Stimulated activated CD4-positive, alpha-beta T cell treated with anti-CD3 and anti-CD28 coated beads, Interleukin-4, amount 100 ng/mL, for 4 hours (primary cell): ENCODE results near the gene SLC18A3.

Experiments
- DNase-seq, 2 experiments: peaks; one replicate each; pipeline ENCODE4 v3.0.0-alpha.2; 2020

SLC18A3 gene

DNA sequence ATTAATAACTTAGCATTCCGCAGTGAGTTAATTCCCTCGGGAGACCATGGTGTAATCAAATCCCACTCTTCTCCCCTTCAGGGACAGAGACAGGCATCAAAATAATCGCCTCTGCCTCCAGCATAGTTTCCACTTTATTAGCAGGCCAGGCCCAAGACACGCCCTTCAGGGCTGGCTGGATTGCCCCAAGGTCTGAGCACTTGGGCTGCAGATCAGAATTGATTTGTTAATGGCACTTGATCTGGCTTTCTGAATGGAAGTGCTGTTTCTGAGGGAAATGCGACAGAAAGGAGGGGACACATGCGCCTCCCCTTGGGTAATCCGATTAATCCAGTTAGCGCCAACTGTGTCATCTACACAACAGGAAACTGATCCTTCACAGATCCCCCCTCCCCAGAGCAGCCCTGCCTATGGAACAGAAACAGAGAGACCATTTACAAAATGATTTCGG, 19.3 kb downstream of the SLC18A3 start:
- DNase-seq, result no peak

DNA sequence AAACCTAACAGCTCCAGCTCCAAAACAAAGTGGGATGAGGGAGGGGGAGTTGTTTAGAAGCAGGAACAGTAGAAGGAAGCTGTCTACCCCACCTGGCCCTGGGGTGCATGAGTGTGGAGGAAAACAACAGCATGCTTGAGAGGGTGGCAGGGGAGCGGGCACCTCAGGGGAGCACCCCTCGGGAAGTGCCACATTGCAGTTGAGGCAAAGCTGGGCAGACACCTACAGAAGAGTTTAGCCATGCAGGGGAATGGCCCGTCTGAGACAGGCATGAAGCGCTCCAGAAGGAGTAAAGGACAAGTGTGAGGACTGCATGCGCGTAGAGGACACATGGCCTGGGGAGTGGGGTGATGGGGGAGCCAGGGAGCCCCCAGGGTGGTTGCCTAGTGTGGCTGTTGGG, 21.9 kb downstream of the SLC18A3 start:
- no peak for DNase-seq

DNA sequence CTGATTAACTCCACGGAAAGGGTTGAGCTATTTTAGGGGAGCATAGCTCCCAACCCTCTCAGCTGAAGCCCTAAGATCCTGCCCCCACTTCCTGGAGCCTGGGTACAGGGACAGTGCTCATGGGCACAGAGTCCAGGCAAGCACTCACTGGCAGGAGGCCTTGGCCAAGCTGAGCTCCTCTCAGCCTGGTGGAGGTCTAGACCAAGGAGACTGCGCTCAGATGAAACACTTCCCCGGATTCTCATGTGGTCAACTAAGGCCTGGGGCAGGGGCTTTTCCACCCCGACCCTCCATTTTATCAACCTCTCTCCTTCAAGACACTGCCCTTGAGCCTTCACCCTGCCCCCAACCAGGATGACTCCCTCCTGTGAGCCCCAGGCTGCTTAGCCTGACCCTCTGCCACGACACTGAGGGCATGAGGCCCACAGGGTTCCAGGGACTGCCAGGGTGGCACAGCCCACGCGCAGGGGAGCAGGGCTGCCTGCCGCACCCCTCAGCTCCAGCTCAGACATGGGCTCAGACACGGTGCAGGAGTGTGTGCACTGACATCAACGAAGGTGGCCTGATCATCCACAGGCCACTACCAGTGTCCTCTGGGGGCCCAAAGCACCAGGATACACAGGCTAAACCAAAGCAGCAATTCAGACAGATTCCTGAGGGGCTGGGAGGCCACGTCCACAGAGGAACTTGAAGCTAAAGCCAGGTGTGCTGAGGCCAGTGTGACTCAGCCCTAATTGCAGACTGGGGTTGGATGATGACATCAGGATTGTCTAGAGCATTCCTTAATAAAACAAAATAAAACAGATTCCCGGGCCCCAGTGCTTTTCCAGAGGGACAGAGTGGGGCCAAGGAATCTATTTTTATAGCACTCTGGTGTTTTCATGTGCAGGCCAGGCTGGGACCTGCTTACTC, 22.6 kb downstream of the SLC18A3 start:
- no peak for DNase-seq

DNA sequence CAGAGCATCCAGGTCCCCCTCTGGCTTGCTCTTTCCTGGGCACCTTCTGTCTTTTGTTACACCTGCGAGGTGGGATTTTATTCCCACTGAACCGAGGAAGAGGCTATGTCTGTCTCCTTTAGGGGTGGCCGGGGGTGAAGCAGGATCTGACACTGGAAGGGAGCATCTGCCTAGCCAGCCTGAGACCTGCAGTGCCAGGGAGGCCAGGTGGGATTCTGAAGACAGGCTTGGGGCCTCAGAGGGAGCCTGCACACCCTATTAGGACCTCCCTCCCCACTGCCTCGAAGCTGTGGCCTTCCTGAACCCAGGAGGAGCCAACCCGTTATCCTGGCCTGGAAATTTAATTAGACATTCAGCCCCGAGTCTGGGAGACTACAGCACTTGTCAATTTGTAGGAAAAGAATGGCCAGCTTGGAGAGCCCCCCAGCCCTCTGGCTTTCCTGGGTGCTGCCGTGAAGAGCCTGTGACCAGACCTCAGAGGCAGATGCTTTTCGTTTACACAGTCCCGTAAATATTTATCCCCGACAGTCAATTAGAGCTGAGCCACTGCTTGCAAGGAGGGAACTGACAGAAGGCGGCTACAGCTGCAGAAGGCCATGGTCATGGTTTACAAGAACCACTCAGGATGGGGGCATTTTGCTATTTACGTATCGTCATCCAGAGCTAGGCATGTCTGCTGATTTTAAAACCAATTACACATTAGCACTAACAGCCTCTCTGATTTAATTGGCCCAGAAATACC, 23.4 kb downstream of the SLC18A3 start:
- DNase-seq, result no peak

DNA sequence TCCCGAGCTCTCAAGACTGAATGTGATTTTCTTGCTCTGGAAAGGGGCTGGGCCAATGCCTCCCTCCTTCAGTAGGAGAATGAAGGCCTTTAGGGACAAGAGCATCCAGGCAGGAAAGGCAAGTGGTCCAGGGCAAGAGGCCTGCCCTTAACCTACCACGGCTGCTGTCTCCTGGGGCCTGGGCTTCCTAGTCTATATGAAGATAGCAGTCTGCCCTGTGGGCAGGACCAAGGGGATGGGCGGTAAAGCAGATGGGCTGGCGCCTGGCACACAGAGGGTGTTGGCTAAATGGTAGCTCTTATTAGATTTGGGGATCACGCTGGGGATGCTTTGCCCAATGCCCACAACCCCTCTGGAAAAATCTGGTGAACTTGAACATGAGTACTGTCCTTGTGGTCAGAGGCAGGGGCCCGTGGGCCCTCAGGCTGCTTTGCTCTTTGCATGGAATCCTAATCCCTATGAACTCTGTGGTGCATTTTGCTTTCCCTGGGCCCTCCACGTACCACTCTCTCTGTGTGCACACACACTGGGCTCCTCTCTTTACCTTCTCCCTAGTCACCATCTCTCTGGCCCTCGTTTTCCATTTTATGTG, 24.1 kb downstream of the SLC18A3 start:
- no peak for DNase-seq

DNA sequence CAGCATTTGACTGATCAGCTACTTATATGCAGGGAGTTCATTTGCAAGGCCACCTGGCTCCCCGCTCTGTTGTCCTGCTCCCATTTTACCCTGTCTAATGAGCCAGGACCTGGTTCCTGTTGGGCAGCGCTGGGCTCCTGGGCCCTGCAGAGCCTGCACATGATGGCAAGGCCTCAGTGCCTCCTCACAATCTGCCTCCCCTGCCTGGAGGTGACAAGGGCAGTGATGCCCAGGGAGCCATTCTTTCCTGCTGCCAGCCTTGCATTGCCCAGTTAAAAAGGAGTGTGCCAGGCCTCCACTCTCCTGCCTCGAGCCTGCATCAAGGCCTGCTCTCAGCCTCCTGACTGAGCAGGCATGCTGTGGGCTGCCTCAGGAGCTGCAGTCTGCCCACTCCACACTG, 32.2 kb downstream of the SLC18A3 start:
- DNase-seq, result no peak

DNA sequence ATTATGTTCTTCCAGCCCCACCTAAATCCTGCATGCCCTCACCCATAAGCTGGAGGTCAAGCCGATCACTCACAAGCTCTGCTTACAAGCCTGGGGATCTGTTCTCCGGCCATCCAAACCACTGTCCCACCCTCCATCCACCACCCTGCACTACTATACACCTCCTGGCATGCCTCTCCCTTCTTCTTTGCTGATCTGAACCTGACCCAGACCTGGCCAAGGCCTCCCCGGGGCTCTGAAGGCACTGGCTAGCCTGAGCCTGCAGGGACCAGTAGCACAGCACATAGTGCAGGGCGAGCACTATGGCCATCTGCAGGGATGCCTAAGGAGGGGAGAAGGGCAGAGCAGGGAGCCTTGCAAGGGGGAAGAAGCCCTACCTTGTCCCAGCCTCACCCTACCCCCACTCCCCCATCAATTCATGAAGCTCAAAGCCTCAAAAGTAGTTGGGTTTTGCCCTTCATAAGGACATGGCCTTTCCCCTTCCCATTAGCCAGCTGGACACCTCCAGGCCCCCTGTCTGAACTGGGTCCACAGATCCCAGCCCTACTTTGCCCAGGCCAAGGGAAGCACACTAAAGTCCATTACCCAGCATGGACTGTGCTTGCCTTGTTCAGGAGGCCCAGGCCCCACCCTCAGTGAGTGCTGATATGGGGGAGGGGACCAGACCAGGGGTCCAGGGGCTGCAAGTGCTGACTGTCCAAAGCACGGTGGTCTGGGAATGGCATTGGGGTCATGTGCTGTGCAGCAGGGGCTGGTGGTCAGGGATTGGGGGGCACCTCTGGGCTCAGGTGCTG, 33.3 kb downstream of the SLC18A3 start:
- no peak for DNase-seq

DNA sequence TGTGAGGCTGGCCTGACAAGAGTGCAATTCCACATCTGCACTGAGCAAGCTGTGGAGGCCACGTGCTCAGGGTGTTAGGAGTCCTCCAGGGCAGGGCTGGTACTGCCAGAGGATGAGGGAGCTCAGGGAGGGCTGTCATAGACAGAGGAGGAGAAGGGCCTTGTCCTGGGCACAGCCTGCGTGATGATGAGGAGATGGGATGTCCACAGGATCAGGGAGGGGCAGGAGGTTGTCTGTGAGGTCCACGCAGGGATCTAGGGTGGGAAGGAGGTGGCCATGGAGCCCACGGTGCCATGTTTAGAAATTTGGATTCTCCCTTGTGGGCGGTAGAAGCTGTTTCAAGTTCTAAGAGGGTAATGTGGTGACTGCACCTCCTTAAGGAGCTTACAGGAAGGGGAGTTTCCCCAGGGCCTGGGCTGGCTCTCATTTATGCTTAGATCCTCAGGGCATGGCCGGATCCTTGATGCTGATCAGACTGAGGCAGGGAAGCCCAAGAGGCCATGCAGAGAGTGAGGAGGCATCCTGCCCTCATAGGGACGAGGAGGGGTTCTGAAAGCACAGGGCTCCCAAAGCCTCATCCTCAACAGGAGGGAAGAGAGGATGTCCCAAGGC, 34.0 kb downstream of the SLC18A3 start:
- no peak for DNase-seq

DNA sequence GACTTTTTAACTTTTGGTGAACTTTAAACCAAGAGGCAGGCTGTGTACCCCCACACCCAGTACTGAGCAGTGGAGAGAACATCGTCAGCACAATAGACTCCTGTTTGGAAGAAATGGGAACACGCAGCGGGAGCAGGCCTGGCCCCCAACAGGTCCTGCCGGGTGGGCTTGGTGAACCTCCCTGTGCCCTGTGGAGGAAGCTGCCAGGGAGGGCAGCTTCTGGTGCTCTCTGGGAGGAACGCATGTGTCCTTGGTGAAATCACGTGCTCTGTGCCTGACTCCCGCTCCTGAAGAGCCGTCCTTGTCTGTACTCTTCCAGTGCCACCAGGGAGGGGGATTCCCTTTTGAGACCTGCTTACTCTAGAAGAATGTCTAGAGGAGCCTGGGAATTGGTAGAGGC, 35.3 kb downstream of the SLC18A3 start:
- no peak for DNase-seq

DNA sequence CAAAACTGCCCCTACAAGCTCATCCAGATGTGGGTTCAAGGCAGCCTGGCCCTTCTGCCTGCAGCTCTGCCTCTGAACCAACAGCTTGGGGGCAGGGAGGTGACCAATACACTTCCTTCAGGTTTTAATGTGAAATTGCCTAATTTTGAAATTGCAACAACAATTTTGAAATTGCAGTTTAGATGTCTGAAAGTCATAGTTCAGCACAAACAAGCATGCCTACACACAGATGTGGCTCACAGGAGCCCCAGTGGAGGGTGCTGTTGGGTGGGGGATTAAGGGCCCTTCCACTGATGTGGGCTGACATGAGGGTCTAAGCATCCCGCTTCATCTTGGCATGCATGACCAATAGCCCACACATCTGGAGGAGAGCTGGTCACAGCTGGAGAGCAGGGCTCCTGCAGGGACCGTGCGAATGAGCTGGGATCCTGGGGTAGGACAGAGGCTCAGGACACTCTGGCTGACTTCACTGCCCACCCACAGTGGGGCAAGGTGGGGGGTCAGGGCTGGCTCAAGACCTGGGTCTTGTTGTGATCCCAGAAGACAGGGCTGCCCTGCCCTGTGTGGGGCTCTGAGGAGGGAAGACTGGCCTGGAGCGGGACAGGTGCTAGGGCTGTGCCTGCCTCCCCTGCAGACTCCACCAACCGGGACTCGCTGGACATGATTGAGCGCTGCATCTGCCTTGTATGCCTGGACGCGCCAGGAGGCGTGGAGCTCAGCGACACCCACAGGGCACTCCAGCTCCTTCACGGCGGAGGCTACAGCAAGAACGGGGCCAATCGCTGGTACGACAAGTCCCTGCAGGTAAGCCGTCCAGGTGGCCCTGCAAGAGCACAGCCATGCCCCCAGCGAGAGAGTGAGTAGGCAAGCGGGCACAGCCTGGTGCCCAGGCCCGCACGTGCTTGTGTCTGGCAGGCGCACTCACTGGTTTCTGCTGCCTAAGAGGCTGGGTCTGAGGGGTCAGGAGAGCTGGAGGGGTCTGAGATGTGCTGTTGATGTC, 36.1 kb downstream of the SLC18A3 start:
- DNase-seq, result no peak

DNA sequence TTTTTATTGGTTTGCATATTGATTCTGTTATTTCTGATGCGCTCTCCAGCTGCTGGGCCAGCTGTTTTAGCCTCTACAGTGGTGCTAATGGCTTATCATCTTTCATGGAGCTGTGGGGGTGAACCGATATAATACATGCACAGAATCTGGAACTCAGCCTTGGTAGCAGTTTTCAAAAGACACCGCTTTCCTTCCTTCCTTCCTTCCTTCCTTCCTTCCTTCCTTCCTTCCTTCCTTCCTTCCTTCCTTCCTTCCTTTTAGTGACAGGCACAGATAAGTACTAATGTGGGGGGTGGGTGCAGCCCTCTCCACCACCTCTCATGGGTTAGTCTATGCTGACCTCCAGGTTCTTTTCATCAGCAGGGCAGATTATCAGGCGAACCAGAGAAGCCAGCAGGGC, 37.4 kb downstream of the SLC18A3 start:
- no peak for DNase-seq

DNA sequence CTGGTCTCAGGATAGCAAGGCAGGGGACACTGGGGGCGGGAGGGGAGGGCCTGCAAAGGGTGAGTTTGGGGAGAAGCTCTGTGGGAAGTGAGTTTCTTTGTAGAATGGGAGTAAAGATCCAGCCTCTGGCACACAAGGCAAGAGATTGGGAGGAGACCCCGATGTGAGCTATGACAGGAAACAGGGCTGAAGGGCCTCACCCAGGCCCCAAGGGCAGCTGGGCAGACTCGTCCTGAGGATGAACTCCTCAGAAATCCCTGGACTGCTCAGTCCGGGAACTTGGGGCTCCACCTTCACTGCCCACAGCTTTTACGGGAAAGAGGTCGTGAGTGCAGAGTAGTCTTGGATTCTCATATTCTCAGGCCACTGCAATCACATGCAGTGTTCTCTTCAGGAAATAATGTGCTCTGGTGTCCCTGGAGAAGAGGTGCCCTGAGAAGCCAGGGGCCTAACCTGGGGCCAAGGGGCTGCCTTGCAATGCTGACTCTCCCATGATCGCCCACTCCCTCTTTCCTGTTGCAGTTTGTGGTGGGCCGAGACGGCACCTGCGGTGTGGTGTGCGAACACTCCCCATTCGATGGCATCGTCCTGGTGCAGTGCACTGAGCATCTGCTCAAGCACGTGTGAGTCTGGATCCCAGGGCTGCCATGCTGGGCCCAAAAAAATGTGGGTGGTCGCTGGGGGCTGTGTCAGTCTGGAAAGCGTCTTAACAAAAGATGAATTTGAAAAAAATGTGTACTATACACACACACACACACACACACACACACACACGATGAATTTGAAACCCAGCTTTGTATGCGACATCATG, 38.1 kb downstream of the SLC18A3 start:
- DNase-seq, result no peak

DNA sequence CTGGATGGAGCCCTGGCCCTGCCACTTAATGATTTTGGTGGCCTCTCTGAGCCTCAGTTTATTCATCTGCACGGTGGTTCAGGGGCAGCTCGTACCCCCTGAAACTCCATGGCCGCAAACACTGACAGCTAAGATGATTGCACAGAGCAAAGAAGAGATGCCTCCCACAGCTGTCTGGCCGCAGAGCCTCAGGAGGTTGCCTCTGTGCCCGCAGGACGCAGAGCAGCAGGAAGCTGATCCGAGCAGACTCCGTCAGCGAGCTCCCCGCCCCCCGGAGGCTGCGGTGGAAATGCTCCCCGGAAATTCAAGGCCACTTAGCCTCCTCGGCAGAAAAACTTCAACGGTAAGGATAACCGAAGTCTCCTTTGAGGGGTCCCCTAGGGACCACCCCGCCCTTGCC, 39.2 kb downstream of the SLC18A3 start:
- no peak for DNase-seq

DNA sequence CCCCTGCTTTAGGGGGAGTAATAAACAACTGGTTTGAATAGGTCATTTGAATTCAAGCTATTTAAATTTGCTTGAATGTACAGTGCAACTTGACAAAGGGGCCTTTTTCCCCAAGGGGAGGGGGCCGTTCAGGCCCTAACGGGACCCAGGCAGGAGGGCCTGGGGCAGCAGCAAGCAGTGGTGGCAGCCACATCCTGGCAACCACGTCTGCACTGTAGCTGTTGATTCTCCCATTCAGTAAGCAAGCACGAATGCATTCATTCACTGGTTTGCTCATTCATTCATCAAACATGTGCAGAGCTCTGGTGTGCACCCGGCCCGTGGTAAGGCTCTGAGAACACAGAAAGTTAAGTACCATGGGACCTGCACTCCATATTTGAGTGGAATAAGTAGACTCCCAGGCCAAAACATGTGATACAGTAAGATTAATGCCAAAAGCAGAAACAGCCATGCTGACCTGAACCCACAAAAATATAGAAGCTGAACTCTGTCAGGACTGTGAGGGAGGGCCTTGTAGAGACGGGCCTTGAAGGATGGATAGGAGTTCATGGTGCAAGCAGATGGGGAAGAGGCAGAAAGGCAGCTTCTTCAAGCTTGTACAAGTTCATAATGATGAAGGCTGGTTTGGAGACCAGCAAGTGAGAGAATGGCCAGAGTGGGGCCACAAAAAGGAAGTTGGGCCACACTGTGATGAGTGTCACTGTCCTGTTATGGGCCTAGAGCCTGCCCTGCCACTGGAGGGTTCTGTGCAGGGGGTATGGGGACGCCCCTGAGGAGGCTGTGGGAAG, 40.0 kb downstream of the SLC18A3 start:
- no peak for DNase-seq

DNA sequence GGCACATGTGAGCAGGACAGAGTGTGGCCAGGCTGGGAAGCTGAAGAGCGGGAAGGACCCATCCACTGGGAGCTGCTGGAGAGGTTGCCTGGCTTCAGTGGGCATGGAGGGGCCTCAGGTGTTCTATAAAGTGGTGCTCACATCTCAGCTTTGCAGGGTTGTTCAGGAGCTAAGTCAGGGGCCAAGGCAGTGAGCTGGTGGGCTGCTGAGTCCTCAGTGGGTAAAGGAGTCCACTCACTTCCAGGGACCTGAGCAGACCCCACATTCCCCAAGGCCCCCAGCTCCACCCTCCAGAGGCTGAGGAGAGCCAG, 40.6 kb downstream of the SLC18A3 start:
- DNase-seq, result no peak

DNA sequence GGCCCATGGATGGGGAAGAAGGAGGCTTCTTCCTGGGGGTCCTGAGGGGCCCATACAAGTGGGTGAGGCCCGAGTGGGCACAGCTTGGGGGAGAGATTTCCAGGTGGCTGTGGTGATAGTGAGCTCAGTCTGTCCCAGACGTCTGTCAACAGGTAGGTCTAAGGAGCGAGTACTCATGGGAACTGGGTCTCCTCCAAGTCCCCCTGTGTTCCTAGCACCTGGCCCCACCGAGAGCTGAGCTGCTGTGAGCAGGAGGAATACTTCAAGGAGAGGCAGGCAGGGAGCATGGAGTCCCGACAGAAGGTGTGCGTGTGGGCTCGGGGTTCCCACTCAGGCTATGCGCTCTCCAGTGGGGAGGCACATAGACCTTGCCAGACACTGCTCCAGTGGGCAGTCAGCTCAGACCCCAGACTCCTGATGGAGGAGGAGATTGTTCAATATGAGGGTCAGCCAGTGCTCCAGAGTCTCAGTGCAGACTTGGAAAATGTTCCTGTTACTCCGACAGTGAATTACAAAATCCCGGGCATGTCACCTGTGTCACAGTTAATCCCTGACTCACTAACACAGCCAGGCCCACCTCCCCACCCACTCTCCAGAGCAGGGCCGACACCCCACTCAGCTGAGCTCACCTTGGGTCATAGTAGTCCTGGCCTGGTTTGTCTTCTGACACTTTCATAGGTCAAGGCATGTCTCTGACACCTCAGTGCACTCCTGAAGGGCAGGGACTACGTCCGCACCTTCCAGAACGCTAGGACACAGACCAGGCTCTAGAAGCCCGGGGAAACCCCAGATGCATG, 41.1 kb downstream of the SLC18A3 start:
- DNase-seq, result no peak

DNA sequence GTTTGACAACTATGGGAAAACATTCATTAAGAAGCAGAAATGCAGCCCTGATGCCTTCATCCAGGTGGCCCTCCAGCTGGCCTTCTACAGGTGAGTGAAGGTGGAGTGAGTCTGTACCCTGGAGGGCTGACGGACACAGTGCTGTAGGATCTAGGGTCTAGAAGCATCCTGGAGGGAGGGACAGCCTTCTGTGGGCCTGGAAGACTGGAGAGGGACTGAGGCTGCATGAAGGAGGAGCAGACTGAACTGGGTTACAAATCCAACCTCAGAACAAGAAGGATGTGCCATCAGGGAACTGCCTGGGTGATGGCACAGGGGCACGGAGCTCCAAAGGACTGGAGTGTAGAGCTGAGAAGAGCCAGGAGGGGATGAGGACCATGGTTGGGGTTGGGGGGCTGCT, 41.8 kb downstream of the SLC18A3 start:
- DNase-seq, result no peak

DNA sequence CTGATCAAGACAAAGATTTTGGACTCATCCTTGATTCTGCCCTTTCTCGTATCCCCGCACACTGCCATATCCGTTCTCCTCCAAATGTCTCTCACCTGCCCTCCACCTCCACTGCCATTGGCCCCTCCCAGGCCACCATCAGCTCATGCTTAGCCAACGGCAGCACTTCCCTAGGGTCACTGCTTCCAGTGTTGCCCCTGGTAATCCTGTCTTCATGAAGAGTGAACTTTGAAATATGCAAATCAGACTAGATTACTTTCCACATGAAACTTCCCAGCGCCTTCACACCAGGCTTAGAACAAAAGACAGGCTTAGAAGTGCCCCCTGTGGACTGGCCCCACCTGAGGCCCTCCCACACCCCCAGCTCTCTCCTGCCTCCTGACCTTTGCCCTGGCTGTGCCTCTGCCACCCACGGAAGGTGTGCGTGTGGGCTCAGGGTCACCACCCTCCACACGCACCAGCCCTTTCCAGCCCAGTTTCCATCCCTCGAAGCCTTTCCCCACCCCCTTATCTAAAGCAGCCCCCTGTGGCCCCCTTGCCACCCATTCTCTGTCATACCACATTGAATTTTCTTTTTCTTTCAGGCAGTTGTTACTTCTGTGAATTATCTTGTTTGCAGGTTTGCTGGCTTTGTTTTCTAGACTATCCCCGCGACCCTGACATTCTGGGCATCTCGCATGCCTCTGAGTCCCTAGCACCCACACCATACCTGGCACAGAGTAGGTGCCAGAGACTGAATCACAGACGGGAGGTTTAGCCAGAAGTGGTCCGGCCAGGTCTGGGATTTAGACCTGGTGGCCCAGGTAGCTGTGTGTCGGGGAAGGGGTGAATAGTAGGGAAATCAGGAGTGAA, 42.5 kb downstream of the SLC18A3 start:
- DNase-seq, result no peak
